ENCODE data around the gene S100A12. TPM values are rescaled to one million over a fixed set of nuclear protein-coding genes. Genes with fewer than 3 reads are reported as not detected.

S100A12 gene
- polyA plus RNA-seq, 1 of the 3 experiments (the other 2 are of a cell fraction) = not detected

GRCh38 chr1:153345187-153346076 is 30.0 kb downstream of the S100A12 start:
- CTCF ChIA-PET = interaction anchor here (0.7 to 1.4 kb wide), 2 partner anchors 149 to 165 kb away, joined by 3 to 7 read pairs; no protein-coding TSS in a partner anchor
- TF ChIP-seq RFX5 (IDR thresholded peaks at IDR 0.05; ENCODE audit: low read length) (no peak), MEF2A (IDR thresholded peaks at IDR 0.05; ENCODE audit: borderline replicate concordance, low read depth) (no peak), IRF3 (IDR thresholded peaks at IDR 0.05; ENCODE audit: low read depth, low read length) (no peak), TAF1 (IDR thresholded peaks at IDR 0.05; ENCODE audit: borderline replicate concordance, low read depth, low read length) (no peak), EZH2phosphoT487 (IDR thresholded peaks at IDR 0.05; ENCODE audit: borderline replicate concordance, low read depth) (no peak), YY1 (IDR thresholded peaks at IDR 0.05; ENCODE audit: low read depth) (no peak), USF1 (IDR thresholded peaks at IDR 0.05; ENCODE audit: borderline replicate concordance, low read depth) (no peak), JUND (IDR thresholded peaks at IDR 0.05) (no peak), MXI1 (IDR thresholded peaks at IDR 0.05; ENCODE audit: low read depth, low read length) (no peak), GATA2 (CRISPR knock-in tag; IDR thresholded peaks at IDR 0.05) (no peak), RXRA (IDR thresholded peaks at IDR 0.05; ENCODE audit: borderline replicate concordance, low read depth) (no peak), NRF1 (IDR thresholded peaks at IDR 0.05; ENCODE audit: low read depth, low read length) (no peak), RAD21 (IDR thresholded peaks at IDR 0.05; ENCODE audit: low read length) (no peak), TEAD4 (IDR thresholded peaks at IDR 0.05; ENCODE audit: borderline replicate concordance, insufficient read depth) (no peak), CTCF (IDR thresholded peaks at IDR 0.05) (no peak), RCOR1 (IDR thresholded peaks at IDR 0.05; ENCODE audit: low read length) (no peak), FOSL2 (IDR thresholded peaks at IDR 0.05; ENCODE audit: borderline replicate concordance, low read depth) (no peak), SMC3 (IDR thresholded peaks at IDR 0.05; ENCODE audit: low read depth, low read length) (no peak)
- Histone ChIP-seq H3K4me3 (ENCODE audit: low read depth in 2 of 2, low read length in 1 of 2) (no peak overlapping the region), H3K9ac (no peak overlapping the region), H4K20me1 (ENCODE audit: insufficient read depth) (no peaks in the 10 kb centered on the region), H3K9me2 (no peaks in the 10 kb centered on the region), H2AFZ (ENCODE audit: low read depth) (no peak overlapping the region), H3F3A (replicated peaks; ENCODE audit: insufficient read depth) (no peaks in the 10 kb centered on the region), H3K4me1 (ENCODE audit: control insufficient read depth in 1 of 2, insufficient read depth in 2 of 2, low read depth in 1 of 2, low read length in 1 of 2) (no peaks in the 10 kb centered on the region), H3K27ac (ENCODE audit: low read depth in 2 of 2, low read length in 1 of 2) (no peak overlapping the region), H3K4me2 (no peak overlapping the region), H3K9me3 (no peaks in the 10 kb centered on the region), H3K27me3 (ENCODE audit: insufficient read depth) (peaks cover 51% of the 10 kb centered on the region; the same call in 1 of the 2 replicates), H3K79me2 (ENCODE audit: insufficient read depth) (no peaks in the 10 kb centered on the region), H3K36me3 (replicated peaks in 1 of 2; ENCODE audit: control insufficient read depth in 1 of 2, insufficient read depth in 2 of 2, low read length in 1 of 2) (no peaks in the 10 kb centered on the region)
- DNase-seq = no peak
- WGBS (ENCODE audit: low lambda C conversion rate) = 9% methylated on average over 14 of the region's 14 CpGs
- POLR2A ChIA-PET = no interaction called here

Data from SK-N-SH (cell line).